Activated naive CD8-positive, alpha-beta T cell treated with anti-CD3 and anti-CD28 coated beads, Interleukin-2, amount 50 U/mL, for 16 hours (primary cell): Measurements from ENCODE around the gene RSPRY1.

ENCODE experiments used
- DNase-seq: peaks from one replicate; pipeline ENCODE4 v3.0.0-alpha.2; 2020; ENCODE audit warnings: low read depth, low spot score

Gene RSPRY1

GRCh38 chr16:57152096-57153093 is 33.7 kb upstream of the RSPRY1 start:
- DNase-seq = no peak

GRCh38 chr16:57153841-57154240 is 32.3 kb upstream of the RSPRY1 start:
- DNase-seq = no peak

GRCh38 chr16:57155702-57156350 is 30.3 kb upstream of the RSPRY1 start:
- no peak for DNase-seq

GRCh38 chr16:57156351-57156703 is 29.8 kb upstream of the RSPRY1 start:
- no peak for DNase-seq

GRCh38 chr16:57157533-57157932 is 28.6 kb upstream of the RSPRY1 start:
- DNase-seq = no peak

GRCh38 chr16:57159447-57159846 is 26.7 kb upstream of the RSPRY1 start:
- DNase-seq = no peak

GRCh38 chr16:57163842-57164241 is 22.3 kb upstream of the RSPRY1 start:
- DNase-seq = no peak

- DNase-seq = no peak
These were observed 20.6 kb upstream of the RSPRY1 start for GRCh38 chr16:57165483-57165882.

GRCh38 chr16:57165938-57166337 is 20.2 kb upstream of the RSPRY1 start:
- no peak for DNase-seq

- DNase-seq = no peak
These were observed 19.7 kb upstream of the RSPRY1 start for GRCh38 chr16:57166451-57166850.

GRCh38 chr16:57166951-57167350 is 19.2 kb upstream of the RSPRY1 start:
- DNase-seq = no peak

- no peak for DNase-seq
These were observed 18.6 kb upstream of the RSPRY1 start for GRCh38 chr16:57167538-57167937.

GRCh38 chr16:57167953-57168352 is 18.2 kb upstream of the RSPRY1 start:
- DNase-seq = no peak

GRCh38 chr16:57169327-57169726 is 16.8 kb upstream of the RSPRY1 start:
- no peak for DNase-seq

GRCh38 chr16:57172721-57173290 is 13.3 kb upstream of the RSPRY1 start:
- DNase-seq = no peak

GRCh38 chr16:57175896-57176295 is 10.2 kb upstream of the RSPRY1 start:
- no peak for DNase-seq

GRCh38 chr16:57178196-57178595 is 7.9 kb upstream of the RSPRY1 start:
- no peak for DNase-seq

GRCh38 chr16:57178793-57179212 is 7.3 kb upstream of the RSPRY1 start:
- no peak for DNase-seq

- no peak for DNase-seq
These were observed 6.8 kb upstream of the RSPRY1 start for GRCh38 chr16:57179215-57179828.

- DNase-seq = no peak
These were observed 2.0 kb upstream of the RSPRY1 start for GRCh38 chr16:57184113-57184512.

GRCh38 chr16:57184887-57185445 is 1.2 kb upstream of the RSPRY1 start:
- DNase-seq = no peak

- no peak for DNase-seq
These were observed 634 bp upstream of the RSPRY1 start for GRCh38 chr16:57185446-57185944.
